IMR-90 (cell line): ENCODE data around the gene MAGI1. TPM values are rescaled to one million over a fixed set of nuclear protein-coding genes. Genes with fewer than 3 reads are reported as not detected.

Experiments
- ATAC-seq: fragments of 200-7000 bp; cut with Tn5 transposase; 2 replicates; pipeline ENCODE4 v1.9.1; 2020; ENCODE audit warnings: low read depth, mild to moderate bottlenecking, moderate library complexity
- BruUV-seq: library from RNA; stranded (reverse); fragments of 400-500 nt; replicated peaks from 2 replicates; lab custom pipeline; 2021; lab: Mats Ljungman, UMichigan
- CTCF ChIA-PET: fragments of 300-600 bp; formaldehyde crosslinking; extraction: SDS; loops from one replicate; lab custom pipeline; 2021; ENCODE audit warnings: antibody characterized with exemption; lab: Yijun Ruan, JAX
- POLR2A ChIA-PET: fragments of 300-600 bp; sonication (Branson Sonifier 250); formaldehyde crosslinking; loops from one replicate; lab custom pipeline; 2022; ENCODE audit warnings: antibody characterized with exemption; ENCODE audit not compliant: unreplicated experiment; lab: Charles Lee
- DNase-seq: peaks from one replicate; pipeline ENCODE4 v3.0.0; 2013
- H2AFZ ChIP-seq: replicated peaks from 2 replicates; pipeline ENCODE3; 2013; ENCODE audit warnings: low read length, mild to moderate bottlenecking; ENCODE audit not compliant: poor library complexity
- H2AK5ac ChIP-seq: 2 replicates; pipeline ENCODE4 v1.6.1; 2013; ENCODE audit warnings: low read depth, low read length, inconsistent platforms
- H2AK9ac ChIP-seq: replicated peaks from 2 replicates; pipeline ENCODE3; 2013; ENCODE audit warnings: mild to moderate bottlenecking, low read depth, low read length, moderate library complexity; ENCODE audit not compliant: poor library complexity
- H2BK120ac ChIP-seq: 2 replicates; pipeline ENCODE4 v1.6.1; 2013; ENCODE audit warnings: low read depth, low read length, inconsistent platforms
- H2BK15ac ChIP-seq: 3 replicates; pipeline ENCODE4 v1.6.1; 2013; ENCODE audit warnings: low read depth, low read length, inconsistent platforms
- H2BK20ac ChIP-seq: 2 replicates; pipeline ENCODE4 v1.6.1; 2013; ENCODE audit warnings: low read depth, mild to moderate bottlenecking, inconsistent platforms, low read length, moderate library complexity
- H2BK5ac ChIP-seq: 2 replicates; pipeline ENCODE4 v1.6.1; 2013; ENCODE audit warnings: mild to moderate bottlenecking, low read depth, low read length, inconsistent platforms; ENCODE audit not compliant: poor library complexity, severe bottlenecking
- H3K14ac ChIP-seq: replicated peaks from 2 replicates; pipeline ENCODE4 v1.6.1; 2013; ENCODE audit warnings: low read depth, low read length, inconsistent platforms
- H3K18ac ChIP-seq: 2 replicates; pipeline ENCODE4 v1.6.1; 2013; ENCODE audit warnings: low read depth, low read length, control low read depth
- H3K23ac ChIP-seq: 2 replicates; pipeline ENCODE4 v1.6.1; 2013; ENCODE audit warnings: low read depth, low read length, inconsistent platforms
- H3K27ac ChIP-seq: 2 replicates; pipeline ENCODE4 v1.5.1; 2013; ENCODE audit warnings: mild to moderate bottlenecking, control low read depth, low read length; ENCODE audit not compliant: insufficient read depth
- H3K27me3 ChIP-seq: 2 replicates; pipeline ENCODE4 v1.6.1; 2013; ENCODE audit warnings: low read length; ENCODE audit not compliant: control insufficient read depth, insufficient read depth
- H3K36me3 ChIP-seq: 2 replicates; pipeline ENCODE4 v1.6.1; 2013; ENCODE audit warnings: low read length, mixed read lengths; ENCODE audit not compliant: control insufficient read depth, insufficient read depth
- H3K4ac ChIP-seq: 2 replicates; pipeline ENCODE4 v1.6.1; 2013; ENCODE audit warnings: low read depth, low read length, inconsistent platforms
- H3K4me1 ChIP-seq: 2 replicates; pipeline ENCODE4 v1.6.1; 2013; ENCODE audit warnings: low read length, mixed read lengths; ENCODE audit not compliant: control insufficient read depth, insufficient read depth
- H3K4me2 ChIP-seq: 2 replicates; pipeline ENCODE4 v1.6.1; 2013; ENCODE audit warnings: low read depth, mild to moderate bottlenecking, control low read depth, low read length, moderate library complexity
- H3K4me3 ChIP-seq: 2 replicates; pipeline ENCODE4 v1.5.1; 2013; ENCODE audit warnings: low read depth, mild to moderate bottlenecking, control low read depth, low read length, moderate library complexity; ENCODE audit not compliant: insufficient read depth
- H3K56ac ChIP-seq: 2 replicates; pipeline ENCODE4 v1.6.1; 2013; ENCODE audit warnings: low read length, inconsistent platforms; ENCODE audit not compliant: insufficient read depth; ENCODE audit errors: extremely low read depth
- H3K79me1 ChIP-seq, 2 experiments: 2 replicates each; pipeline ENCODE4 v1.6.1; 2013; ENCODE audit warnings: low read length in 2 of 2, inconsistent platforms in 1 of 2, low read depth in 1 of 2
- H3K9ac ChIP-seq: 2 replicates; pipeline ENCODE4 v1.6.1; 2013; ENCODE audit warnings: low read depth, low read length, control low read depth
- H3K9me1 ChIP-seq: 2 replicates; pipeline ENCODE4 v1.6.1; 2013; ENCODE audit warnings: low read length, inconsistent platforms; ENCODE audit not compliant: insufficient read depth
- H3K9me3 ChIP-seq: 2 replicates; pipeline ENCODE4 v1.6.1; 2013; ENCODE audit warnings: low read length; ENCODE audit not compliant: control insufficient read depth, insufficient read depth
- H4K20me1 ChIP-seq: 2 replicates; pipeline ENCODE4 v1.6.1; 2013; ENCODE audit warnings: low read length, inconsistent platforms; ENCODE audit not compliant: insufficient read depth
- H4K5ac ChIP-seq: 2 replicates; pipeline ENCODE4 v1.6.1; 2013; ENCODE audit warnings: mild to moderate bottlenecking, low read depth, low read length, control low read depth
- H4K8ac ChIP-seq, 2 experiments: 2 replicates each; pipeline ENCODE4 v1.6.1; 2013; ENCODE audit warnings: low read depth in 2 of 2, low read length in 2 of 2, control low read depth in 1 of 2, inconsistent platforms in 1 of 2
- H4K91ac ChIP-seq: 2 replicates; pipeline ENCODE4 v1.6.1; 2013; ENCODE audit warnings: low read depth, low read length, inconsistent platforms; ENCODE audit not compliant: insufficient read depth
- BHLHE40 ChIP-seq: fragments of 150-350 bp; IDR thresholded peaks from 2 replicates; pipeline ENCODE4 v1.6.1; 2016; ENCODE audit warnings: mild to moderate bottlenecking, low read depth, low read length
- CTCF ChIP-seq: conservative IDR thresholded peaks from 2 replicates; pipeline ENCODE4 v1.5.1; 2012; ENCODE audit warnings: mild to moderate bottlenecking, low read depth, low read length, improper control_type of control experiment
- MAFK ChIP-seq: IDR thresholded peaks from 2 replicates; pipeline ENCODE4 v1.6.1; 2012; ENCODE audit warnings: low read depth, low read length, improper control_type of control experiment
- MAZ ChIP-seq: IDR thresholded peaks from 2 replicates; pipeline ENCODE4 v1.6.1; 2012; ENCODE audit warnings: low read depth, mild to moderate bottlenecking, low read length, improper control_type of control experiment, moderate library complexity, borderline replicate concordance
- MXI1 ChIP-seq: IDR thresholded peaks from 2 replicates; pipeline ENCODE4 v1.6.1; 2012; ENCODE audit warnings: low read depth, mild to moderate bottlenecking, low read length, moderate library complexity, borderline replicate concordance
- RAD21 ChIP-seq: IDR thresholded peaks from 2 replicates; pipeline ENCODE4 v1.6.1; 2012; ENCODE audit warnings: low read length, improper control_type of control experiment
- WGBS, 2 experiments: methylation state at CpG; one replicate each; pipeline versions ENCODE4 v1.1.5 to v1.1.7; 2013; ENCODE audit warnings: missing lambda C conversion rate in 2 of 2; ENCODE audit not compliant: insufficient read length in 1 of 2; ENCODE audit errors: extremely low coverage in 2 of 2; 5-methylcytosine and 5-hydroxymethylcytosine counted together
- dilution Hi-C: fragments of 300-500 bp; cut with HindIII; formaldehyde crosslinking; loops from one replicate; pipeline ENCODE4 v1.14.3; 2018; ENCODE audit warnings: low sequenced_read_pairs; ENCODE audit not compliant: unreplicated experiment
- in situ Hi-C: fragments of 300-500 bp; cut with MboI; formaldehyde crosslinking; loops from 3 replicates; pipeline ENCODE4 v1.14.3; 2019; ENCODE audit warnings: low sequenced_read_pairs, inconsistent platforms, mixed read lengths
- intact Hi-C: fragments of 100-400 bp; cut with micrococcal nuclease; formaldehyde crosslinking; loops from 2 replicates; pipeline ENCODE4 v1.10.0; 2022
- polyA plus RNA-seq, 3 experiments: library from polyadenylated mRNA; depleted of rRNA; stranded (reverse); fragments of >200 nt; gene quantifications; 2 replicates each; pipeline ENCODE4 v1.2.3, GENCODE V29; 2012; ENCODE audit warnings: low replicate concordance in 1 of 3
- total RNA-seq: library from RNA; depleted of rRNA; stranded (reverse); fragments of >200 nt; gene quantifications from 2 replicates; pipeline ENCODE4 v1.2.3, GENCODE V29; 2012
- TF ChIP-seq, protein P1 (sequence below): fragments of 150-350 bp; IDR thresholded peaks from 2 replicates; pipeline ENCODE4 v1.6.1; 2017; ENCODE audit warnings: mild to moderate bottlenecking, antibody characterized with exemption, low read length, low read depth

The MAGI1 gene
- total and polyA plus RNA-seq, 2 of the 4 experiments (the other 2 are of a cell fraction): 14.5 to 24.2 TPM

DNA sequence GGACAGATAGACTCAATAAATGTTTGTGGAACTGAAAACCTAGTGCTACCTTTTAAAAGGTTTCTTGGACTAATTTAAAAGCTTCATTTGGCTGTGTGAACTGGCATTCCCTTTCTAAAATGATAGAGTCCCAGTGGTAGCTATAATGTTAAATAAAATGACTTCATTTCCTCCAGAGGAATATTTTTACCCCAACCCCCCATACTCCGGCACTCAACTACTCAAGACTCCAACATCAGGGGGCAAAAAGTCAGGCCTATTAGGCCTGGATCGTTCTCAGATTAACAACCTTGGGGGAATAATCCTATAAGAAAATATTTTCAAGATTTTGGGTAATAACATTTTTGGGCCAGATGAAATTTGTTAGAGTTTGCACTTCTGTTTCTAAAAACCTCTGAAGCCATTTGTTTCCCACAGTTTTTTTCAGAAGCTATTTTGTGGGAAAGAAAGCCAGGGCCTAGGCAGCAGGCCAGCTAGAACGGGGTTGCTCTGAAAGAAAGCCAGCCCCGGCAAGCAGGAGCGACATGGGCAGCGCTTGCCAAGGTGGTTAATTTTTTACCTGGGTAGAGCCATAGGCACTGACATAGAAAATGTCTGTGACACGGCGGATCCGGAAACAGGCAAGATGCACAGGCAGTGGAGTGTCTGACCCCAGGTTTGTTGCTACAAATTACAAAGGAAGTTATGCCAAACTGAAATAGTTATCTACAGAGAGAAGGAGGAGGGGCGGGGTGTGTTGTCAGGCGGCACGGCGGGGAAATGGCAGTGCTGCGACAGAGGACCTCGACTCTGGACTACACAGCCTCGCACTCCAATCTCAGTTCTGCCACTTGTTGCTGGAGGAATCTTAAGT lies 84.6 kb downstream of the MAGI1 start (continued):
- no peak for TF ChIP-seq MAZ
- TF ChIP-seq RAD21: no peak
- no peak for TF ChIP-seq BHLHE40

DNA sequence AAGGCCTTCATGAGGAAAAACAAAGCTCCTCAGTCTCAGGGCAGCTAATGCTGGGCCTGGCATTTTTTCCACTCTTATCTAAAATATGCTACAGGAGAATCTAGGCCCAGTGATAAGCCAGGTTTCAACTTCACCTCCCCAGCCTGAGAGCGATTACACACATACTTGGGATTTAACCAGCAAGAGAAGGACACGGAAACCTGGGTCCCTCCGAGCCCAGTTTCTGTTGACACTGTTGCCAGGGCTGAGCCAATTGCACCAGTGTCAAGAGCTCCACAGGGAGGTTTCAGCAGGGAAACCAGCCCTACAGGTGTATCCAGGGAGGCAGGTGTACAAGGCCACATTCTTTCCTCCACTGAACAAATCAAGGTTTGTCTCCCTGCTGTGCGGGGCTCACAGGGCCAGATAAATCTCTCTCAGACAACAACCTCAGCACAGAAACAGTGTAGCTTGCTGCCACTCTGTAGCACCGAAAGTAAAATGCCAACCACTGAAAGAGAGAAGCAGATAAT lies 85.4 kb downstream of the MAGI1 start:
- dilution Hi-C loops: no loop called here
- H4K5ac ChIP-seq: no peak overlapping the region

More for the DNA sequence above, 85.4 kb downstream of the MAGI1 start:
- peak overlapping the region; percentile 76 for H2BK120ac ChIP-seq
- H3K18ac ChIP-seq: no peak overlapping the region
- no peak overlapping the region; a peak in 2 of 4 replicates for H4K8ac ChIP-seq
- in situ Hi-C loops: no loop called here
- intact Hi-C loops: loop anchor here (10.0 kb wide), 2 partner anchors 169 to 181 kb away; no protein-coding TSS in a partner anchor
- peaks cover 20% of the 10 kb centered on the region for H3K4me1 ChIP-seq
- H3K9me3 ChIP-seq: no peaks in the 10 kb centered on the region
- TF ChIP-seq CTCF (no peak), MXI1 (no peak), MAFK (no peak), BHLHE40 (no peak), RAD21 (no peak)
- TF ChIP-seq, protein P1, sequence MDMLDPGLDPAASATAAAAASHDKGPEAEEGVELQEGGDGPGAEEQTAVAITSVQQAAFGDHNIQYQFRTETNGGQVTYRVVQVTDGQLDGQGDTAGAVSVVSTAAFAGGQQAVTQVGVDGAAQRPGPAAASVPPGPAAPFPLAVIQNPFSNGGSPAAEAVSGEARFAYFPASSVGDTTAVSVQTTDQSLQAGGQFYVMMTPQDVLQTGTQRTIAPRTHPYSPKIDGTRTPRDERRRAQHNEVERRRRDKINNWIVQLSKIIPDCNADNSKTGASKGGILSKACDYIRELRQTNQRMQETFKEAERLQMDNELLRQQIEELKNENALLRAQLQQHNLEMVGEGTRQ: no peak
- DNase-seq (no peak), ATAC-seq (no peak)
- no peak overlapping the region for H2BK5ac ChIP-seq
- peaks cover 33 to 82% of the 10 kb centered on the region in 2 experiments; a peak in 3 of 4 replicates for H3K79me1 ChIP-seq
- H2AK5ac ChIP-seq: peak overlapping the region; percentile 81
- no peak overlapping the region for H3K9ac ChIP-seq
- H2BK15ac ChIP-seq: peak overlapping the region; percentile 90; the same call in 2 of the 3 replicates
- H3K36me3 ChIP-seq: no peaks in the 10 kb centered on the region
- BruUV-seq: no TSS peak
- H3K14ac ChIP-seq: peak overlapping the region; percentile 73
- H4K20me1 ChIP-seq: no peaks in the 10 kb centered on the region
- H2AFZ ChIP-seq: no peak overlapping the region
- CTCF ChIA-PET: interaction anchor here (0.6 kb wide), 1 partner anchor 92 kb away, joined by 5 read pairs; no protein-coding TSS in a partner anchor
- peak overlapping the region; percentile 77; the same call in 1 of the 2 replicates for H3K23ac ChIP-seq
- no peak overlapping the region for H2AK9ac ChIP-seq
- peaks cover 16% of the 10 kb centered on the region for H3K9me1 ChIP-seq
- no peak overlapping the region for H3K4me2 ChIP-seq
- no peaks in the 10 kb centered on the region for H3K27me3 ChIP-seq
- no peak overlapping the region for H3K27ac ChIP-seq
- H3K56ac ChIP-seq: no peak overlapping the region
- H4K91ac ChIP-seq: peak overlapping the region; percentile 34; the same call in 1 of the 2 replicates
- H3K4ac ChIP-seq: peak overlapping the region; percentile 75
- H3K4me3 ChIP-seq: no peak overlapping the region
- POLR2A ChIA-PET: no interaction called here
- H2BK20ac ChIP-seq: peak overlapping the region; percentile 75; the same call in 1 of the 2 replicates
- WGBS, 2 experiments: no CpG with 5 or more reads among the region's 5 CpGs
